ENCODE data around the gene WNK1.

Gene WNK1

GRCh38 chr12:851343-851742 is 99.0 kb downstream of the WNK1 start:
- peak overlapping the region; percentile 19 for H3K4me3 ChIP-seq (ENCODE audit: low read length)
- TF ChIP-seq, protein P1, sequence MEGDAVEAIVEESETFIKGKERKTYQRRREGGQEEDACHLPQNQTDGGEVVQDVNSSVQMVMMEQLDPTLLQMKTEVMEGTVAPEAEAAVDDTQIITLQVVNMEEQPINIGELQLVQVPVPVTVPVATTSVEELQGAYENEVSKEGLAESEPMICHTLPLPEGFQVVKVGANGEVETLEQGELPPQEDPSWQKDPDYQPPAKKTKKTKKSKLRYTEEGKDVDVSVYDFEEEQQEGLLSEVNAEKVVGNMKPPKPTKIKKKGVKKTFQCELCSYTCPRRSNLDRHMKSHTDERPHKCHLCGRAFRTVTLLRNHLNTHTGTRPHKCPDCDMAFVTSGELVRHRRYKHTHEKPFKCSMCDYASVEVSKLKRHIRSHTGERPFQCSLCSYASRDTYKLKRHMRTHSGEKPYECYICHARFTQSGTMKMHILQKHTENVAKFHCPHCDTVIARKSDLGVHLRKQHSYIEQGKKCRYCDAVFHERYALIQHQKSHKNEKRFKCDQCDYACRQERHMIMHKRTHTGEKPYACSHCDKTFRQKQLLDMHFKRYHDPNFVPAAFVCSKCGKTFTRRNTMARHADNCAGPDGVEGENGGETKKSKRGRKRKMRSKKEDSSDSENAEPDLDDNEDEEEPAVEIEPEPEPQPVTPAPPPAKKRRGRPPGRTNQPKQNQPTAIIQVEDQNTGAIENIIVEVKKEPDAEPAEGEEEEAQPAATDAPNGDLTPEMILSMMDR (IDR thresholded peaks at IDR 0.05; ENCODE audit: insufficient read depth, low read depth, low read length, missing control alignments) = no peak
- no peak for DNase-seq (ENCODE audit: low read depth)

GRCh38 chr12:851913-852312 is 99.5 kb downstream of the WNK1 start:
- TF ChIP-seq, protein P1 (IDR thresholded peaks at IDR 0.05; ENCODE audit: insufficient read depth, low read depth, low read length, missing control alignments) = no peak
- DNase-seq (ENCODE audit: low read depth) = peak; percentile 81
- peak overlapping the region; percentile 24 for H3K4me3 ChIP-seq (ENCODE audit: low read length)

- no peak overlapping the region for H3K4me3 ChIP-seq (ENCODE audit: low read length)
Observed at GRCh38 chr12:852864-853263, 100.5 kb downstream of the WNK1 start.

DNA sequence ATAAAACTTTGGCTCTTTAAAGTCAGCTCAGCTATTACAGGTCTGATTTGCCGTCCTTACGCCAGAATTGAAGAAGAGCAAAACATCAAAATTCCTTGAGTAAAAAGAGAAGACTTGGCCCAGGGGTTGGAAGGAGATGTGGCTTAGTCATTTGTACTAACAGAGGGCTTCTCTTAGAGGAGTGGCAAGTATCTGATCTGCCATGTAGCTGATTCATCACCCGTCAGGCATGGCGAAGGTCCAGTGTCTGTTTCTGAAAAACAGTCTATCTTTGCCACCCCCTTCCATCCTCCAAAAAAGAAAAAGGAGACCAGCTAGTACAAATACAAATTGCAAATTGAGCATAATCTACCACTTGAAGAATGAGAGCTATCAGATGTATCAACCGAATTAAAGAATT is 105.2 kb downstream of the WNK1 start:
- peak; percentile 87 for DNase-seq (ENCODE audit: low read depth)
- no peak overlapping the region for H3K4me3 ChIP-seq (ENCODE audit: low read length)
- TF ChIP-seq, protein P1 (IDR thresholded peaks at IDR 0.05; ENCODE audit: insufficient read depth, low read depth, low read length, missing control alignments) = no peak

More at GRCh38 chr12:852864-853263, 100.5 kb downstream of the WNK1 start:
- TF ChIP-seq, protein P1 (IDR thresholded peaks at IDR 0.05; ENCODE audit: insufficient read depth, low read depth, low read length, missing control alignments) = no peak
- DNase-seq (ENCODE audit: low read depth) = peak; percentile 53

DNA sequence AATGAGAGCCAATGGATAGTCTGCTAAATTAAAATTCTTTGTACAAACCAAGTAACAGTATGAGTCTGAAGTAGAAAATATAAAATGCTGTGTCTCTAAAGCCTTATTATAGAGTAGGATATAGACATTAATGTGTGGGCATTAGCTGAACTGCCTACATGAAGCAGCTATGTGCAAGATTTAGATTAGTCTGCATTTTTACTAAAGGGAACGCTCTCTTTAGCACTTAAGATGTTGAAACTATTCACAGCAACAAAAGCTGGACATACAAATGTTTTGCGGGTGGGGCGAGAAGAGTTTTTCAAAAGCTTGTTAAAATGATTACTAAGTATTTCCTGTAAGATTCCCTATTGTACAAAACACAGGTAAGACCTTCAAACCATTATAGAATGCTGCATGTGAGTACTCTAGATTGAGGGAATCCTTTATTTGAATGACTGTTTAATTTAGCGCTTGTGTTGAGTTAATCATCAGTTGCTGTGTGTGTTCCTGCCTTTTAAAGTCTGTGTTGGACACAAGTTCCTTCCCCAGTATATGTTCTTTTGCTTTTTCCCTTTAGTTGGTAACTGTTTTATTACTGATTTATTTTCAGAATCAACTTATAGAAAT is 110.0 kb downstream of the WNK1 start:
- H3K4me3 ChIP-seq (ENCODE audit: low read length) = no peak overlapping the region
- TF ChIP-seq, protein P1 (IDR thresholded peaks at IDR 0.05; ENCODE audit: insufficient read depth, low read depth, low read length, missing control alignments) = no peak
- DNase-seq (ENCODE audit: low read depth) = no peak

GRCh38 chr12:863285-863684 is 110.9 kb downstream of the WNK1 start:
- H3K4me3 ChIP-seq (ENCODE audit: low read length) = no peak overlapping the region
- TF ChIP-seq, protein P1 (IDR thresholded peaks at IDR 0.05; ENCODE audit: insufficient read depth, low read depth, low read length, missing control alignments) = no peak
- DNase-seq (ENCODE audit: low read depth) = no peak

DNA sequence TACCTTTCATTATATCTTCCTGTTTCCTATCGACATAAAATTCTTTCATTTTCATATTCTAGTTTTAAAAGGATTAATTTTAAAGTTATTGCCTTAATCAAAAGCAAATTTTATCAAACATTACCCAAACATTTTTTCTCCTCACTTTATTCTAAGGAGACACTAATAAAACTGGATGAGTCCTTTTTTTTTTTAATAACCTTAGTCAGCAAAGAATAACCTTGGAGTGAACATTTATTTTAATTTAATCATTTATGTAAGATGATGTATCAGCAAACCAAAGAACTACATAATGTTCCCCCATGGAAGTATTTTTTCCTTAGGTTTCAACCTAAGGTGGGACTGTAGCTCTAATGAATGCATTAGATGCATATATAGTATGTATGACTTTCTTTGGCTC is 113.2 kb downstream of the WNK1 start:
- TF ChIP-seq, protein P1 (IDR thresholded peaks at IDR 0.05; ENCODE audit: insufficient read depth, low read depth, low read length, missing control alignments) = no peak
- no peak for DNase-seq (ENCODE audit: low read depth)
- H3K4me3 ChIP-seq (ENCODE audit: low read length) = no peak overlapping the region
